GM21576 (cell line): ENCODE results near the gene CCDC71.

ENCODE experiments used
- ATAC-seq: cut with Tn5 transposase; IDR thresholded peaks from one replicate; pipeline ENCODE4 v1.9.1; 2021; ENCODE audit warnings: mild to moderate bottlenecking, moderate library complexity; ENCODE audit not compliant: unreplicated experiment

Gene CCDC71

DNA sequence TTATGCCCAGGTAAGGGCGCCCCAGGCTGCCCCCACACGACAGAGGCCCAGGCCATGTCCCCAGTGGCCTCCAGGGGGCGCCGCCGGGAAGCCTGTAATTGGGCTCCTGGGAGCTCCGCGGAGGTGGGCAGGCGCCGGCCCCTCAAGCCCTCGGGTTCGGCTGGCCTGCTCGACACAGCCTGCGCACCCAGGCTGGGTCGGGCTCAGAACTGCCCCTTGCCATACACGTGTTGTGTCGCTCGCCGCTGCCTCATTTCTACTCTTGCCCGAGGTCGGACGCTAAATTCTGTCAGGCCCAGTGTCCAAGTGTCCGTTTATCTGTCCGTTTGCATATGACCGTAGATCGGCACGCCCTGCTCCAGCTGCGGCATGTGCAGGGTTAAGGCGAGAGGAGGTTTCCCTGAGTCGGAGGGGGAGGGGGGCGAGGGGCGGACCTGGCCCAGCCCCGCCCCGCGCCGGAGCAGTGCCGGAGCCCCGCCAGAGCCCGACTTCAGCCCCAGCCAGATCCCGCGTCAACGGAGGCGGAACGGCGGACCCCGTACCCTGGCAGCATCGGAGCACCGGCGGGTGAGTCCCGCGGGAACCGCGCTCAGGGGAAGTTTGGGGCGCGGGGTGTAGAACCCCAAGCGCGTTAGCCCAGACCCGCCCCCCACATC, 5.1 kb upstream of the CCDC71 start, which contains the start of gene KLHDC8B:
Gene KLHDC8B (plus strand): TSS at position 480 of the 656 bp plus-strand sequence. CDS start 1,172 bp downstream, outside the sequence.
- ATAC-seq = peak; percentile 68

DNA sequence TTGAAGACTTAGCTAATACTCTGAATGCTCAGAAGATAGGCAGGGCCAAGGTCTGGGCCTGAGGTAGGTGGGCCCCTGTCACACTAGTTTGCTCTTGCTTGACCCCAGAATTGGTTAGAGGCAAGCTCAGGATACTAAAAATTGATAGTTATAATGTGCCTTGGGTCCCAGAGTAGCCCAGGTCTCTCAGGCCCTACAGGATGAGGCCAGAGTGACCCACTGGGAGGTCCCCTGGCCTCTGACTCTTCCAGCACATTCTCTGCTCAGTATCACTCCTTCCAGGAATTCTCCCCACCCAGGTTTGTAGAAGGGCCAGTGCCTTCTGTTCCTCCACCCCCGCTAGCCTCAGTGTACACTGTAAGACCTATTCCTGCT, 4.6 kb upstream of the CCDC71 start:
- no peak for ATAC-seq

DNA sequence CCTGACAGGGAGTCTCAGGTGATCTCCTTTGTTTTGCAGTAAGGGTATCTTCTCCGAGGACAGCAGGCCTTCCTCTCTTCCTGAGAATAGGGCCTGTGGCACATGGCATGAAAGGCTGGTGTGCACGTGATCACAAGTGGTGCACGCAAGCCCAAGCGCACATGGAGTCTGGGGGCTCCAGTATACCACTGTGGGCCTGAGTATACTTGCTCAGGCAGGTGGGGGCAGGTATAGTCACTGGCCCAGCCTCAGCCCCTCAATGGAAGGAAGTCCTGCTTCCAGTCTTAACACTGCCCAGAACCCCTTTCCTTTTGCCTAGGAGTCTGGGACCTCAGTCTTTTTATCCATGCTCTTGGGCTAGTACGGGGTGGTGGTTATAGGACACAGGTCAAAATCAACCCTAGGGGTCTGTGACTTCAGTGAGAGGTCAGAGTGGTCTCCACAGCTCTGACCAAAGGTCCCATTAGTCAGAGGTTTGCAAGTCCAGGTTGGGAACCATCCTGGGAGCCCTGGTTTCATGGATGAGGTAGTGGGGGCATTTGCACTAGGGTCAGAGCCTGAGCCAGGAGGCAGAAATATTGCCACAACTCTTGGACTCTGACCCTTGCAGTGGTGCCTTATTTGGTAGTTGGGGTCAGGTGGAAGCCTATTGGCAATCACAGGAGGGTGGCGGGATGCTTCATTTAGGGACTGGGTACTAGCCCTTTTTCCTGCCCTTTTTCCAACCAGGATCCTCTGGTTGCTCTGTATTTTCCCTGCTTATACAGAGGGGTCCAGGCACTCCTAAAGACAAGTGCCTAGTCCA, 823 bp upstream of the CCDC71 start:
- ATAC-seq = no peak

DNA sequence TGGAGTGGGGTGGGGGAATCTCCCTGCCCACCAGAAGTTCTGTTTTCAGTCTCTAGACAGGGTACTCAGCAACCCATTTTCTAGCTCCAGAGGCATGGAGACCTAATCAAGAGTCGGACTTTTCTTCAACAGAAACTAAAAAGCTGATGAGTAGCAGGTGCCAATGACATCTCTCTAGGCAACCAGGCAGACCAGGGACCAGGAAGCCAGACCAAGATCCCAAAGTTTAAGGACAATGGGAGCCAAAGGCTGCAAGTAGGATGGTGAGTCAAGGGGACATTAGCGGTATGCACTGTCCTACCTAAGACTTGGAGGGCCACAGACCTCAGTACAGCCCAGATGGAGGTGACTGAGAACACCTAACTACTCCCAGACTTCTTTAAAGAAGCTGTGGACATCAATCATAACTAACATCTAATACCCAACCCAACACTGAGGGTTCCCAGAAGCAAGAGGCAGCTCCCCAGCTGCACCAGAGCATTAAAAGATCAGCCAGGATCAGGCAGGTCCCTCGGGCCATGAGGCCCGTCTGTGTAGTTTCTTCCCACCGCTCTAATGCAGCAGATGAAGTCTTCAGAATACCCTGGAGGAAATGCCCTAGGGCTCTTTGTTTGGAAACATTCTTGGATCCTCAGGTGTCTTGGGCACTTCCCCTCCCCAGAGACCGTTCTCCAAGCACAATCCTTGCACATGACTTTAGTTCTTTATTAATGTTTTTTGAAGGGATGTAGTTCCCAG, 979 bp downstream of the CCDC71 start:
- no peak for ATAC-seq

DNA sequence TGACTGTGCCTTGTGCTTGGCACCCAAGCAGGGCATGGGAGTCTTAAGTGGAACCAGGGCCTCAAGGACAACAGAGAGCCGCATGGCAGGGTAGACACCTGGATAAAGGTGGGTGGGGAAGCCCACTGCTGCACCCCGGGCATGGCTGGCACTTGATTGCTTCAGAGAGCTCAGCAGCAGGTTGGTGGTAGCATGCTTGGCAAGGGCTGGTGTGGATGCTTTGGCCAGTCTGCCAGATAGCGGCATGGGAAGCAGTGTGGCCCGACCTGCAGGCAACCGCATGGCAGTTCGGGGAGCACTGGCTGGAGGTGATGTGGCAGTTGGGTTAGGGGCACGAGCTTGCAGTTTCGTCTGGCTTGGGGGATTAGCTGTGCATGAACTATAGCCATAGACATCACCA, 2.5 kb downstream of the CCDC71 start:
- no peak for ATAC-seq

DNA sequence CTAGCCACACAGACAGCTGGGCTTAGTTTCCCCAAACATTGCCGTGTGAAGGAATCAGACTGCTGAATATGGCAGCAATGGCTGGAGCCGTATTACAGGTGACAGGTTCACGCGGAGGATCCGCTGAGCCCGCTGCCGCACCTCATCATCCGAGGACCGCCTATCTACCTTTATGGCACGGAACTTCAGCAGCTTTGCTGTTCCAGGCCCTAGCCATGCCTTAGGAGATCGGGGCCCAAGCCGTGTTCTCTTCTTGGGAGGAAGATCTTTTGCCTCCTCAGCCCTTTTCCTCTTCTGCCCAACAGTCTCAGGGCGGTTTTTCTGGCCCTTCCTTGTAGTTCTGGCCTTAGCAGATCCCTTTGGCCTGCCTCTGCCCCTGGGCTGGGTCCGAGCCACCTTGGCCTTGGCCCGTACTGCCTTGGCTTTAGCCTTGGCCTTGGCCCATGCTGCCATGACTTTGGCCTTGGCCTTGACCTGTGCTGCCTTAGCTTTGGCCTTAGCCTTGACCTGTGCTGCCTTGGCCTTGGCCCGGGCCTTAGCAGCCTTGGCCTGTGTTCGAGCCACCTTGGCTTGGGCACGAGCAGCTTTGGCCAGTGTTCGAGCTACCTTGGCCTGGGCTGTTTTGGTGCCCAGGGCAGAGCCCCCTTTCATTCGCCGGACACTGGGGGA, 3.2 kb downstream of the CCDC71 start:
- no peak for ATAC-seq

DNA sequence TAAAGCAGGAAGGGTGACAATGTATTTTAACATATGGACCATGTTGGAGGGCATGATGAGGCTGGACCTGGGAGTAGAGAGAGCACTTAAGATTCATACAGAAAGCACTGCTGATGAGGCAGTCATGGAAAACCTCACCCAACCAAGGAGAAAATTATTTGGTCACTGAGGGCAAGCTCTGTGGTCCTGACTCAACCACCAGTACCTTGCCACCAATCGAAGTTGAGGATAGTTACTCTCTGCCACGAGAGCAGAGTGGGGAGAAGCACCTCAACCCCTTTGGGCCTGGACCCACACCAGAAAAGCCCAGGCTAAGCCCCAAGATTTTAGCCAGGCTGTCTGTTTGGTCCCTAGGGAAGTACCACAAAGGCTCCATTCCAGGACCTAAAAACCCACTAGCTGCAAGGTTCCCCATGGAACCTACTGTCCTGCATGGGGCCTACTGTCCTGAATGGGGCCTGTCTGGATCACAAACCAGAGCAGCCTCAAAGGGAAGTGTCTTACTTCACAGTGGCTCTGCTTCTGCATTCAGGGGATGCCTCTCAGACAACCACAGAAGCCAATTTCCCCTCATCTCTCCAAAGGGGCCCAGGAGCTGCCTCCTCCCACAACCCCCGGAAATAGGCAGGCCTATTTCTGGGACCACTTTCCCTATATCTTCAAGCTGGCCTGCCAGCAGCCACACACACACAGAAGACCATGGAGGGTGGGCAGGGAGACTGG, 4.2 kb downstream of the CCDC71 start:
- ATAC-seq = no peak

DNA sequence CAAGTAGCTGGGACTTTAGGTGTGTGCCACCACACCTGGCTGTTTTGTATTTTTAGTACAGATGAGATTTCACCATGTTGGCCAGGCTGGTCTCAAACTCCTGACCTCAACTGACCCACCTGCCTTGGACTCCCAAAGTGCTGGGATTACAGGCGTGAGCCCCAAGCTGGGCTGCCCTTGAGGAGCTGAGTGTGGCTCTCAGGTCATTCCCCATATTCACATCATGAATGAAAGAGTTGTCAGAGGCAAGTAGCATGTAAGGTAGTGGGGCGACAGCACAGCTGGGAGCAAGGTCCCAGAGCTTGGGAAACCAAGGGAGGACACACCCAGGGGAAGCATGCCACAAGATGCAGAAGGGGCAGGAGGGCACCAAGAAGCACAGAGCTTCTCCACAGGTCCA, 4.9 kb downstream of the CCDC71 start:
- no peak for ATAC-seq

DNA sequence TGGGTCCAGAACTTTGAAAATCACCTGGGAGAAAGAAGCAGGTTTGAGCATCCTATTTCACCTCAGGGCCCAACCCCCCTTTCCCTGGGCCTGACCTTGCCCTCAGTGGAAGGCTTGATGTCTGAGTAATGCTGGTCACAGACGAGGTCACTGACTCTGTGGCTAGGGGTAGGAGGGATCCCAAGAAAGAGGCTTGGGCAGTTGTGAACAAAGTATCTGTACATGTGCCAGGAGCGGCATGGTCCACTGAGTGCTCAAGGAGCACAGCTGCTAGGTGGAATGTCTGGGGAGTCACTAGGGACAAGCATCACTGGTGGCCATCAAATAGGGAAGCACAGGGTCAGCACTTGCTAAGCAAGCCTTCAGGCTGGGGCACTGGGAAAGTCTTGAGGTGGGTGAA, 7.3 kb downstream of the CCDC71 start:
- no peak for ATAC-seq

DNA sequence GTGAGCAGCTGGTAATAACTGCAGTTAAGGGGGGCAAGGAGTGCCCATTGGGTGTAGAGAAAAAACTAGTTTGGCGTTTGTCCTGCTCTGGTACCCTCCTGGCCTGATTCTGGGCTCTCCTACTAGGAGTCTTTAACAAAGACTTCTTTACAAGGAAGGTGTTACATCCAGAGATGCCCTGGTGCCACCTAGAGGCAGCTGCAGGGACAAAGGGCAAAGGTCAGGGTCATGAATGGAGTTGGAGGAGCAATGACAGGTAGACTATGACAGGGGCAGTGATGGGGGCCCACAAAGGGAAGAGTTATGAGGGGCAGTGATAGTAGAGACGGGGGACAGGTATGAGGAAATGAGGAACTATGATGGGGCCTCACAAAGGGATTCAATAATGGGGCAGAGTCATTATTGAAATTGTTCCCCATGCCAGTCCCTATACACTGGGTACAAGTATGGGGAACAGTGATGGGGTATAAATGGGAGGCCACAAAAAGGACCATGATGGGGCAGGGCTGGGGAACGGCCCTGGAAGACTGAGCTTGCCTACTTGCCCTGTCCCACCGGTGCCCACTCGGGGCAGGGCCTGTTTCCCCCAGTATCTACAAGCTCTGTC, 7.9 kb downstream of the CCDC71 start:
- no peak for ATAC-seq

DNA sequence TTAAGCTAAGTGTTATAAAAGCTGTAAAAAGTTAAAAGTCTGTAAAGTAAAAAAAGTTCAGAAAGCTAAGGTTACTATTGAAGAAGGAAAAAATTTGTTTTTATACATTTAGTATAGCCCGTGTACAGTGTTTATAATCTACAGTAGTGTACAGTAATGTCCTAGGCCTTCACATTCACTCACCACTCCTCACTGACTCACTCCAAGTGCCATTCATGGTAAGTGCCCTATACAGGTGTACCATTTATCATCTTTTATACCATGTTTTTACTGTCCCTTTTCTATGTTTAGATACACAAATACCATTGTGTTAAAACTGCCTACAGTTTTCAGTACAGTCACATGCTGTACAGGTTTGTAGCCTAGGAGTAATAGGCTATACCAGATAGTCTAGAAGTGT, 8.8 kb downstream of the CCDC71 start:
- ATAC-seq = no peak

DNA sequence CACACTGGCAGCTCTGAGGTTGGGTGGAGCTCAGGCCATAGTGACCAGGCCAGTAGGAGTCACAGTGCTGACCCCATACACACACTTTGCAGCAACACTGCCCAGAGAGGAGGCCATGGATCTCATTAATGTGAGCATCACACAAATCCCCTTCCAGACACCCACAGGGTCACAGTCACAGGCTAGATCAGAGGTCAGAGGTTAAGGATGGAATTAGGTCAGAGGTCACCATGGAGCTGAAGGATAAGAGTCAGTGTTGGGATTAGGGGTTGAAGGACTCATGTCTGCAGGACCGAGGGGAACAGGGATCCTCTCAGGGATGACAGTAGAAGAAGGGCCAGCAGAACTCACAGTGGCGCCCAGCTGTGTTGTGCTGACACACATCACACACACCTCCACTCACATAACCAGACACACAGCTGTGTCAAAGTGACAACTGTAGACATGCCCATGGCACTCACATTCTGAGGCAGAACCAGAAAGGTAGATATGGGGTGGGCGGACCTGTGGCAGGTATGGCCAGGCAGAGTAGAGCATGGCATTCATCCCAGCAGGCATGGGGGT, 12.7 kb downstream of the CCDC71 start:
- ATAC-seq = no peak

DNA sequence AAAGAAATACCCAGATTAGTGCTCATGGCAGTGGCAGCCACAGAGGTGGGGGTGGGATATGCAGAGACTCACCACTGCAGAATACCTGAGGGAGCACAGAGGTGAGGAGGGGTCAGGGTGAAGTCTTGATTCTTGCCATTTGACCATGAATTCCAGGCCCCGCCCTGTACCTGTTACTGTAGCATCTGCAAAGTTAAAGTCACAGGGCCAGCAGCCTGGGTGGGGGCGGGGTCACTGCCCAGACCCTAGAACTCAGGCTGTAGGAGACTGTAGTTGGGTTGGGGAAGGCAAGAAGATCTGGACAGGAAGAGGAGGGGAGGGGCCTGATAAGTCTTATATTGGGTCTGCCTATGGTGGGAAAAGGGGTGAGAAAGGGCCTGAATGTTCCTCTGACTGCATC, 14.5 kb downstream of the CCDC71 start:
- no peak for ATAC-seq

DNA sequence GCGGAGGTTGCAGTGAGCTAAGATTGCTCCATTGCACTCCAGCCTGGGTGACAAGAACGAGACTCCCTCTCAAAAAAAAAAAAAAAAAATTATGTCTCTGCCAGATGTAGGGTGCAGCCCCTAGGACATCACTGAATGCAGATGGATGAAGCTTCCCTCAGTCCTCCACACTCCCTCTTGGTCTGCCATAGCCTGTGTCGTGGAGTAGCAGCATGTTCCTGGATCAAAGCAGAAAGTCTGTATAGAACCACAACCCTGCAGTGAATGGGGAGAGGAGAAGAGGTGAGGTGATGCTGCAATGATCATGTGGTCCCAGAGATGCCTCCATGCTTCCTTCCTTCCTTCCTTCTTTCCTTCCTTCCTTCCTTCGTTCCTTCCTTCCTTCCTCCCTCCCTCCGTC, 18.0 kb downstream of the CCDC71 start:
- no peak for ATAC-seq

DNA sequence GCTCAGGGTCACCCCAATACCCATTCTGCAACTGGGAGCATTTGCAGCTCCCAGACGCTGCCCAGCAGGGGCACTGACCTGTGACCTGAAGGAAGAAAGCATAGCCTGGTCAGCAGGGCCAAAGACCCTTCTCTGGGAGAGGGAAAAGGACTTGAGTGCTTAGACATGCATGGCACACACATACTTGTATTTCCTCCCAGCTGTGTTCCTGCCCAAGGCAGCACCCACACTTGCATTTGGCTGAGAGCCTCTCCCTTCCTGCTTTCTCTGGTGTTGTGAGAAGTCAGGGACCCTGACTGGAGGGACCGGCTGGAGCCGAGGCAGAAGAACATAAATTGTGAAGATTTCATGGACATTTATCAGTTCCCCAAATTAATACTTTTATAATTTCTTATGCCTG, 26.1 kb downstream of the CCDC71 start:
- ATAC-seq = no peak

DNA sequence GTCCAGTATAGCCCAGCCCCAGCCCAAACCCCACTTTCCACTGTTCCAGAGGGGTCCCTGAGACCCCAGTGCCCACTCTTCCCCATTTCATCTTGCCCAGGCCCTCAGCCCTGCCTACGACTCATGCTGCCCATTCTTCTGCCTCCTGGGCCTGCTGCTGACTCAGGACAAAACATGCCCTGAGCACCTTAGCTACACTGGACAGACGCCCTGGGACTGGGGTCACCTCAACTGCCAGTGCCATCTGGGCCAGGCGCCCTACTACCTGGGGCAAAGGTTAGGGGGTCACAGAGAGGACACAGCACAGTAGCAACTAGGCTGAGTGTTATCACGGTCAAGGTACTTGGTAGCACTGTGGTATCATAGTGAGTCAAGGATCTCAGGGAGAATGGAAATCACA, 30.6 kb downstream of the CCDC71 start:
- ATAC-seq = no peak

DNA sequence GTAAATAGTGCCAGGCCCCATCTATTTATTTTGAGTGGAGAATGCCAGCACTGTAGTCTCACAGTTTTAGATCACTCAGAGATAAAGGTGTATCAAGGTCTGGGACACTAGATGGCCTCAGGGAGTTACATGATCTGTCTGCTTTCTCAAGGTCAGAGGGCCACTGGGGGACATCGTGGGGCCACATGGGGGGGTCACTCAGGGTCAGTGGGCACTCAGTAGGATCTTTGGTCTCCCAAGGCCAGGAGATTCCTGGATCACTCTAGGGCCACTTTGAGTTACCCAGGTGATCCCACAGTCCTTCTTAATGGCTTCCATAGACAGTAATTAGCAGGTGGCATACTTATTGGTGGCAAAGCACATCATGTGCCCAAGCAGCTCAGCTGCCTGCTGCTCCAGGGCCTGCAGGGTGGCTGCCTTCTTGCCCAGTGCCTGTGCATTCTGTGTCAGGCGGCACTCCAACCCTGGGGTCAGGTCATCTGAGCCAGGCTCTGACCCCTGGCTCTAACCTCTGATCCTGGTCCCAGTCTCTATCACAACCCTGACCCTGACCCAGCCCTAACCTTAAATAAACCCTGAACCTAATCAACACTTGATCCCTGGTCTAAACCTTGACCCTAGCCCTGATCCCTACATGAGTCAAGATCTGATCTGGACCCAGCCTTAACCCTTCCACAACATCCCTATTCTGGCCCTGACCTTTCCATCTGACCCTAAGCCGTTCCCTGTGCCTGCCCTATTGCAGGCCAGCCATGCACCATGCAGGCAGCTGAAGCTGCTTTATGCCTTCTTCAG, 31.5 kb downstream of the CCDC71 start:
- no peak for ATAC-seq

DNA sequence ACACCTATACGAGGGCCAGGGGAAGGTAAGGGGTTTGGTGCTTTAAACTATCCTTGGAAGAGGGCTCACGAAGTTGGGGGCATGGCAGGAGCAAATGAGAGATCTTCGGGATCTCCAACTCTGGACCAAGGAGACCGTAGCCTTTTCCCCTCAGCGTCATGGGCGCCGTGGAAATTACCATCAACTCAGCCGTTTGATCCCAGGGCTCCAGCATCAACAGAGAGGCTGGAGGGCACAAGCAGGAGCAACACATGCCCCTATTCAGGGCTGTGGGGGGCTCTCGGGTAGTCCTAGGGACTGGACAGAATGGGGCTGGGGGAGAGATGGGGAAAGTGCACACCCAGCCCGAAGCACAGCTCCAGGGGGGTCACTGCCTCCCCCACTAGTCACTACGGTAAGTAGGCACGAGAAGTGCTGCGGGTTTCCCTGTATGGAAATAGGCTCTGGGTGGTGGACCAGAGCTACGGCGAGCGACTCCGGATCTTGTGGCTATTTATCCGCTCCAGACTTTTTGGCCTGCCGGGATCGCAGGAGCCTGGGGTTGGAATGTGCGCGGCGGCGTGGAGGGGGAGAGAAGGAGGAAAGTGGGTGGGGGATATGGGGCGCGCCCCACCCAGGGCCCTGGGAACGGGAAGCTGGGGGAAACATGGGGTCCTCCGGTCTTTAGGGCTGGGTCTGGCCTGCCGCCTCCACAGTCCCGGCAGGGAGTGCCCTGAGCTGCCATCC, 32.7 kb downstream of the CCDC71 start:
- ATAC-seq = no peak
